Lung (tissue), 12 donors: ENCODE data around the gene HLA-DPB1. TPM values are rescaled to one million over a fixed set of nuclear protein-coding genes. Genes with fewer than 3 reads are reported as not detected.
A peak's percentile ranks its signal among the peaks of the same experiment; 100 is the strongest.

Experiments used
- ATAC-seq: fragments of 200-7000 bp; cut with Tn5 transposase; one replicate; pipeline ENCODE4 v1.9.1; 2020; ENCODE audit warnings: moderate number of reproducible peaks; ENCODE audit not compliant: insufficient read depth, low FRiP score
- DNase-seq, 3 donors: peaks; one replicate each; pipeline ENCODE4 v3.0.0-alpha.2; 2013 to 2017
- H3K27ac ChIP-seq, 2 donors: one replicate each; pipeline ENCODE4 v1.5.1; 2013; ENCODE audit warnings: mild to moderate bottlenecking in 2 of 2, moderate library complexity in 2 of 2, control low read depth in 1 of 2, inconsistent platforms in 1 of 2, low read depth in 1 of 2, low read length in 1 of 2
- H3K27me3 ChIP-seq, 3 donors: one replicate each; pipeline ENCODE4 v1.5.1; 2013; ENCODE audit warnings: low read length in 2 of 3; ENCODE audit not compliant: control insufficient read depth in 3 of 3, insufficient read depth in 3 of 3
- H3K36me3 ChIP-seq, 4 donors: one replicate each; pipeline ENCODE4 v1.5.1; 2013; ENCODE audit warnings: low read length in 4 of 4, mild to moderate bottlenecking in 1 of 4, moderate library complexity in 1 of 4; ENCODE audit not compliant: control insufficient read depth in 4 of 4, insufficient read depth in 4 of 4
- H3K4me1 ChIP-seq, 5 donors: one replicate each; pipeline ENCODE4 v1.5.1; 2013; ENCODE audit warnings: low read length in 5 of 5, mild to moderate bottlenecking in 2 of 5, moderate library complexity in 1 of 5; ENCODE audit not compliant: control insufficient read depth in 5 of 5, insufficient read depth in 5 of 5
- H3K4me3 ChIP-seq: one replicate; pipeline ENCODE4 v1.5.1; 2013; ENCODE audit warnings: mild to moderate bottlenecking, control low read depth, moderate library complexity
- H3K9ac ChIP-seq, 2 donors: one replicate each; pipeline ENCODE4 v1.5.1; 2013; ENCODE audit warnings: low read length in 2 of 2, control low read depth in 1 of 2; ENCODE audit not compliant: insufficient read depth in 1 of 2
- H3K9me3 ChIP-seq, 4 donors: one replicate each; pipeline ENCODE4 v1.5.1; 2013; ENCODE audit warnings: low read length in 3 of 4, mild to moderate bottlenecking in 1 of 4, moderate library complexity in 1 of 4; ENCODE audit not compliant: control insufficient read depth in 4 of 4, insufficient read depth in 3 of 4
- CTCF ChIP-seq: IDR thresholded peaks from 2 replicates; pipeline ENCODE4 v1.5.1; 2012; ENCODE audit warnings: mild to moderate bottlenecking; ENCODE audit errors: control extremely low read depth, extremely low read depth
- WGBS, 2 donors: extraction: QIAGEN DNeasy Blood & Tissue Kit; methylation state at CpG; one replicate each; pipeline ENCODE4 v1.1.7; 2013; 5-methylcytosine and 5-hydroxymethylcytosine counted together
- polyA plus RNA-seq, 2 donors: library from polyadenylated mRNA; stranded (reverse); fragments of 200-250 nt; gene quantifications; one replicate each; pipeline ENCODE4 v1.2.1, GENCODE V29; 2013
- total RNA-seq, 2 donors: library from RNA; depleted of rRNA in 1 of 2; stranded (reverse); fragments of >200 nt in 1 of 2; gene quantifications; one replicate each; pipeline ENCODE4 v1.2.1, GENCODE V29; 2014 to 2021
- donor health status: control.
- donor health status: control.
- donor health status: Bipolar disorder and iron deficiency.
- donor health status: healthy.
- donor health status: DM: yes; HTN: yes; CAD: no.

The HLA-DPB1 gene
- total and polyA plus RNA-seq, 4 donors = 69.8 to 240 (median 202) TPM

- no peak overlapping the region for H3K27ac ChIP-seq
- H3K27me3 ChIP-seq = peaks cover 0 to 16% (median 16%) of the 10 kb centered on the region in 3 donors
- H3K9ac ChIP-seq = no peak overlapping the region
- 7 to 9% methylated on average over 32 of the region's 32 CpGs for WGBS, 2 donors
- no peaks in the 10 kb centered on the region for H3K9me3 ChIP-seq
- H3K36me3 ChIP-seq = no peaks in the 10 kb centered on the region
- ATAC-seq (no peak), DNase-seq (peak in 1 of 3 donors; percentile 16)
- H3K4me1 ChIP-seq = peaks cover 0 to 4% (median 0%) of the 10 kb centered on the region in 5 donors
- no peak for TF ChIP-seq CTCF
- H3K4me3 ChIP-seq = no peak overlapping the region
These were observed 41.3 kb downstream of the HLA-DPB1 start for GRCh38 chr6:33116841-33117711.

GRCh38 chr6:33117811-33118277, 42.1 kb downstream of the HLA-DPB1 start:
- Histone ChIP-seq H3K4me1 (peaks cover 0 to 4% (median 0%) of the 10 kb centered on the region in 5 donors), H3K9me3 (no peaks in the 10 kb centered on the region), H3K27me3 (peaks cover 0 to 16% (median 16%) of the 10 kb centered on the region in 3 donors), H3K27ac (no peak overlapping the region), H3K4me3 (no peak overlapping the region), H3K36me3 (no peaks in the 10 kb centered on the region), H3K9ac (no peak overlapping the region)
- no peak for TF ChIP-seq CTCF
- DNase-seq = peak; percentile 24 to 51 (median 30)
- WGBS, 2 donors = 13 to 16% methylated on average over 9 of the region's 9 CpGs
- ATAC-seq = no peak

GRCh38 chr6:33118525-33119123, 42.8 kb downstream of the HLA-DPB1 start:
- H3K36me3 ChIP-seq = no peaks in the 10 kb centered on the region
- H3K4me1 ChIP-seq = peaks cover 0 to 4% (median 0%) of the 10 kb centered on the region in 5 donors
- H3K4me3 ChIP-seq = no peak overlapping the region
- peaks cover 0 to 16% (median 16%) of the 10 kb centered on the region in 3 donors for H3K27me3 ChIP-seq
- 0% methylated on average over 3 of the region's 3 CpGs for WGBS, 2 donors
- DNase-seq = peak in 2 of 3 donors; percentile 69 to 75
- TF ChIP-seq CTCF = peak; percentile 79
- H3K9me3 ChIP-seq = peaks cover 0 to under 1% (median 0%) of the 10 kb centered on the region in 4 donors
- no peak for ATAC-seq
- no peak overlapping the region for H3K9ac ChIP-seq
- H3K27ac ChIP-seq = no peak overlapping the region
